OCI-LY1 (cell line): Measurements from ENCODE around the gene SPAG17.
A peak's percentile ranks its signal among the peaks of the same experiment; 100 is the strongest.

ENCODE experiments used
- H2AFZ ChIP-seq: fragments of 200-600 bp; sonication (generic), shearing (Covaris generic); 2 replicates; pipeline ENCODE4 v1.6.0; 2014; ENCODE audit warnings: antibody characterized with exemption, mild to moderate bottlenecking, low read length
- H3F3A ChIP-seq: fragments of 200-600 bp; sonication (generic), shearing (Covaris generic); 2 replicates; pipeline ENCODE4 v1.6.0; 2014; ENCODE audit warnings: mild to moderate bottlenecking, antibody characterized with exemption, low read length, moderate library complexity; ENCODE audit not compliant: insufficient read depth
- H3K27ac ChIP-seq: fragments of 200-600 bp; sonication (generic); 2 replicates; pipeline ENCODE4 v1.5.1; 2014; ENCODE audit warnings: low read length, mixed run types, mild to moderate bottlenecking, low read depth; ENCODE audit not compliant: poor library complexity, severe bottlenecking
- H3K27me3 ChIP-seq: fragments of 200-600 bp; sonication (generic); 2 replicates; pipeline ENCODE4 v1.6.0; 2014; ENCODE audit warnings: antibody characterized with exemption, mild to moderate bottlenecking, low read length, moderate library complexity; ENCODE audit not compliant: insufficient read depth
- H3K36me3 ChIP-seq: fragments of 200-600 bp; sonication (generic); 2 replicates; pipeline ENCODE4 v1.6.1; 2014; ENCODE audit warnings: mild to moderate bottlenecking, antibody characterized with exemption, low read length, moderate library complexity, mixed read lengths; ENCODE audit not compliant: insufficient read depth
- H3K4me1 ChIP-seq: fragments of 200-600 bp; sonication (generic); 2 replicates; pipeline ENCODE4 v1.5.1; 2014; ENCODE audit warnings: mild to moderate bottlenecking, low read length, moderate library complexity; ENCODE audit not compliant: insufficient read depth, severe bottlenecking
- H3K4me2 ChIP-seq: fragments of 200-600 bp; sonication (generic), shearing (Covaris generic); 2 replicates; pipeline ENCODE4 v1.6.1; 2014; ENCODE audit warnings: low read length
- H3K4me3 ChIP-seq: fragments of 200-600 bp; sonication (generic); 2 replicates; pipeline ENCODE4 v1.5.1; 2014; ENCODE audit warnings: low read length, low read depth, mild to moderate bottlenecking, mixed read lengths; ENCODE audit not compliant: poor library complexity, severe bottlenecking
- H3K79me2 ChIP-seq: fragments of 200-600 bp; shearing (Covaris generic); 2 replicates; pipeline ENCODE4 v1.6.1; 2016; ENCODE audit warnings: mixed run types, low read length, mixed read lengths; ENCODE audit not compliant: insufficient read depth
- H3K9ac ChIP-seq: fragments of 200-600 bp; sonication (generic), shearing (Covaris generic); 2 replicates; pipeline ENCODE4 v1.6.1; 2014; ENCODE audit warnings: mild to moderate bottlenecking, low read length, mixed read lengths
- H3K9me2 ChIP-seq: fragments of 200-600 bp; sonication (generic), shearing (Covaris generic); 2 replicates; pipeline ENCODE4 v1.6.1; 2014; ENCODE audit warnings: low read depth, mild to moderate bottlenecking, low read length, mixed read lengths
- H3K9me3 ChIP-seq: fragments of 200-600 bp; shearing (Covaris generic); 2 replicates; pipeline ENCODE4 v1.6.1; 2014; ENCODE audit warnings: low read length, mixed read lengths
- H4K20me1 ChIP-seq: fragments of 200-600 bp; sonication (generic), shearing (Covaris generic); 2 replicates; pipeline ENCODE4 v1.6.0; 2016; ENCODE audit warnings: mild to moderate bottlenecking, low read length; ENCODE audit not compliant: insufficient read depth
- EZH2 ChIP-seq: fragments of 200-600 bp; sonication (generic), shearing (Covaris generic); IDR thresholded peaks from 2 replicates; pipeline ENCODE4 v1.8.0; 2017; ENCODE audit warnings: borderline replicate concordance, mixed run types, mild to moderate bottlenecking, antibody characterized with exemption, low read length, moderate library complexity, mixed read lengths
- TF ChIP-seq, protein P1 (sequence below): fragments of 200-600 bp; sonication (generic), shearing (Covaris generic); IDR thresholded peaks from 2 replicates; pipeline ENCODE4 v1.5.1; 2017; ENCODE audit warnings: mild to moderate bottlenecking, antibody characterized with exemption, low read length, moderate library complexity, mixed read lengths

Gene SPAG17

DNA sequence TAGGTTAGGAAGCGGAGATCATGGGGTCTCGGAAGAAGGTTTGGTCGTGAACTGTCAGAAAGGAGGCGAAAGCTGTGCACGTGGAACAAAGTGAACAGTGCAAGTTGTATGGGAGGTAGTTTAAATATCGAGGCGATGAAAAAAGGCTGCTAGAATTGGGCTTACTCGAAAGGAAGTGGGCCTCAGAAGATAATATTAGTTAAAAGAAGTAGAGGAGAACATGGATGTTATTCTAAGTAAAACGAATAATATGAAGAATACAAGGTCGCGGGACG, 254.9 kb downstream of the SPAG17 start:
- Histone ChIP-seq H3K4me3 (peak overlapping the region; percentile 77), H3K79me2 (peaks cover 51% of the 10 kb centered on the region), H3K9me3 (no peaks in the 10 kb centered on the region), H3K9ac (peak overlapping the region; percentile 71), H3K27me3 (no peaks in the 10 kb centered on the region), H3F3A (no peaks in the 10 kb centered on the region), H3K9me2 (no peaks in the 10 kb centered on the region), H3K4me2 (peak overlapping the region; percentile 81), H3K36me3 (peaks cover 17% of the 10 kb centered on the region; the same call in 1 of the 2 replicates), H3K27ac (peak overlapping the region; percentile 16), H2AFZ (no peak overlapping the region), H3K4me1 (peaks cover 50% of the 10 kb centered on the region), H4K20me1 (no peaks in the 10 kb centered on the region)
- TF ChIP-seq EZH2, result no peak
- TF ChIP-seq, protein P1, sequence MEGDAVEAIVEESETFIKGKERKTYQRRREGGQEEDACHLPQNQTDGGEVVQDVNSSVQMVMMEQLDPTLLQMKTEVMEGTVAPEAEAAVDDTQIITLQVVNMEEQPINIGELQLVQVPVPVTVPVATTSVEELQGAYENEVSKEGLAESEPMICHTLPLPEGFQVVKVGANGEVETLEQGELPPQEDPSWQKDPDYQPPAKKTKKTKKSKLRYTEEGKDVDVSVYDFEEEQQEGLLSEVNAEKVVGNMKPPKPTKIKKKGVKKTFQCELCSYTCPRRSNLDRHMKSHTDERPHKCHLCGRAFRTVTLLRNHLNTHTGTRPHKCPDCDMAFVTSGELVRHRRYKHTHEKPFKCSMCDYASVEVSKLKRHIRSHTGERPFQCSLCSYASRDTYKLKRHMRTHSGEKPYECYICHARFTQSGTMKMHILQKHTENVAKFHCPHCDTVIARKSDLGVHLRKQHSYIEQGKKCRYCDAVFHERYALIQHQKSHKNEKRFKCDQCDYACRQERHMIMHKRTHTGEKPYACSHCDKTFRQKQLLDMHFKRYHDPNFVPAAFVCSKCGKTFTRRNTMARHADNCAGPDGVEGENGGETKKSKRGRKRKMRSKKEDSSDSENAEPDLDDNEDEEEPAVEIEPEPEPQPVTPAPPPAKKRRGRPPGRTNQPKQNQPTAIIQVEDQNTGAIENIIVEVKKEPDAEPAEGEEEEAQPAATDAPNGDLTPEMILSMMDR, result no peak

DNA sequence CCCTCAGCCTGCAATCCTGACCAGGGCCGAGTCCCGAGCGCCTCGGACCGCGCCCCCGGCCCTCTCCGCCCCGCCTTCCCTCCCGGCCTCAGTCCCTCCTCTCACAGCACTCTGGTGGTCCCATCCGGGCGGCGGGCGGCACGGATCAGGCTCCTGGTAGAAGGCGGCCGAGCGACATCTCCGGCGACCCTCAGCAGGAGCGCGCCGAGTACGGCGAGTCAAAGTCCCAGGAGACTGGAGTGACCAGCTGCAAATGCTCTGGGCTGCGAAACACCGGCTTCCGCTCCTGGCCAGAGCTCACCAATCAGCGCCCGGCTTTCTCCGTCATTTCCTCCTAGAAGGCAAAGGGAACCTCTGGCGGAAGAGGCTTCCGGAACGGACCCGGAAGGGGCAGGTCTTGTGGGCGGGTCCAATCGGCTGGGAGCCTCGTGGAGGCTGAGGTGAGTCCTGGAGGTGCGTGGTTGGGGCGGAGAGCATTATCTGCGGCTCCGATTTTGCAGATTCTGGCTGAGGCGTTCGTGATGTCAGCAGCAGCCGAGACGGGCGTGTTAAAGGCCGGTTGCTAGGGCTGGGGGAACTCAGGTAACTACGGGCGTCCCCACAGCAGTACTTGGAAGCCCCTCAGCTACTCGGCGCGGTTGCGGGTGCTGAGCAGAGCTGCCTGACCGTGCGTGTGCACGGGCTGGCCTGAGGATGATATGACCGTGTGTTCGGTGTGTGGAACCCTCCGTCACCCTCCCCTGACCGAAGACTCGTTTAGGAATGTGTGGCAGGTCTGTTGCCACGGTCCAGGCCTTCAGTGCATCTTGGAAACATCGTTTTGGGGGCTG, 255.5 kb downstream of the SPAG17 start, which contains the start of the genes GDAP2 and WDR3:
Gene GDAP2 (minus strand): TSS at position 279 of the 830 bp plus-strand sequence. CDS start 9,264 bp downstream, outside the sequence.
Gene WDR3 (plus strand): TSS at position 397 of the 830 bp plus-strand sequence. CDS start 3,581 bp downstream, outside the sequence.
- Histone ChIP-seq H3K9me2 (no peaks in the 10 kb centered on the region), H3K79me2 (peaks cover 51% of the 10 kb centered on the region), H3K36me3 (peaks cover 12% of the 10 kb centered on the region; the same call in 1 of the 2 replicates), H3F3A (no peaks in the 10 kb centered on the region), H4K20me1 (no peaks in the 10 kb centered on the region), H3K9me3 (no peaks in the 10 kb centered on the region), H3K4me3 (peak within 1 kb of the TSS; percentile 77), H3K9ac (peak within 1 kb of the TSS; percentile 71), H3K4me1 (peaks cover 50% of the 10 kb centered on the region), H3K4me2 (peak within 1 kb of the TSS; percentile 88), H2AFZ (no peak within 1 kb of the TSS), H3K27me3 (no peaks in the 10 kb centered on the region), H3K27ac (peak within 1 kb of the TSS; percentile 16)
- TF ChIP-seq, protein P1, result no peak
- TF ChIP-seq EZH2, result no peak

DNA sequence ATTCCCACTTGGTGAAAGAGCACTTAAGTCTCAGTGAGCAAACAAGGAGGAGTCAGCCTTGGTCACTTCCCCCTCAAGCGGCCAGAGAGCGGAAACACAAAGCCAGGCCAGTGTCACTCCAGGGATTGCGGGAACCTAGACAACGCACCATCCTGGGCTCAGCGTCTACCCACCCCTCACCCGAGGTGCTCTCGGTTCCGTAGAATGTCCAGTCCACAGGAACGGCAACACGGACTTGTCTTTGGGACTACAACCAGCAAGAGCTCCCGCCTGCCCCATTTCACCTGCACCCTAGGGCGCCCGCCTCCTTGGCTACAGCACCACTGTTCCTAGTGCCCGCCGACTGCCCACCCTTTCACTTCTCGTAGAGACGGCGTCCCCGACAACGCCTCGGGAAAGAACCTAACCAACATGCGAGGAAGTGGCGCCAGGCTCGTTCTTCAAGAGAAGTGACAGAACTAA, 256.1 kb downstream of the SPAG17 start:
- H3K79me2 ChIP-seq, result peaks cover 54% of the 10 kb centered on the region
- peaks cover 8% of the 10 kb centered on the region; the same call in 1 of the 2 replicates for H3K36me3 ChIP-seq
- H3K4me2 ChIP-seq, result peak overlapping the region; percentile 88
- H4K20me1 ChIP-seq, result no peaks in the 10 kb centered on the region
- H3K4me1 ChIP-seq, result peaks cover 50% of the 10 kb centered on the region
- H2AFZ ChIP-seq, result no peak overlapping the region
- peak overlapping the region; percentile 67 for H3K9ac ChIP-seq
- peak overlapping the region; percentile 77 for H3K4me3 ChIP-seq
- H3F3A ChIP-seq, result no peaks in the 10 kb centered on the region
- no peaks in the 10 kb centered on the region for H3K9me2 ChIP-seq
- no peaks in the 10 kb centered on the region for H3K9me3 ChIP-seq
- H3K27me3 ChIP-seq, result no peaks in the 10 kb centered on the region
- H3K27ac ChIP-seq, result no peak overlapping the region
- TF ChIP-seq, protein P1, result no peak
- no peak for TF ChIP-seq EZH2
